Stimulated activated CD8-positive, alpha-beta memory T cell treated with anti-CD3 and anti-CD28 coated beads, Interleukin-12 subunit alpha, Interleukin-12 subunit beta, amount 100 ng/mL, for 4 hours (primary cell): ENCODE results near the gene ZNF547.
"Not testable (repeated sequence)": the region's sequence is repeated elsewhere in the genome, so short reads cannot be mapped to it uniquely, and the experiment has no call there.

ENCODE experiments used
- DNase-seq: peaks from one replicate; pipeline ENCODE4 v3.0.0-alpha.2; 2020; ENCODE audit warnings: low read depth

ZNF547 gene

DNA sequence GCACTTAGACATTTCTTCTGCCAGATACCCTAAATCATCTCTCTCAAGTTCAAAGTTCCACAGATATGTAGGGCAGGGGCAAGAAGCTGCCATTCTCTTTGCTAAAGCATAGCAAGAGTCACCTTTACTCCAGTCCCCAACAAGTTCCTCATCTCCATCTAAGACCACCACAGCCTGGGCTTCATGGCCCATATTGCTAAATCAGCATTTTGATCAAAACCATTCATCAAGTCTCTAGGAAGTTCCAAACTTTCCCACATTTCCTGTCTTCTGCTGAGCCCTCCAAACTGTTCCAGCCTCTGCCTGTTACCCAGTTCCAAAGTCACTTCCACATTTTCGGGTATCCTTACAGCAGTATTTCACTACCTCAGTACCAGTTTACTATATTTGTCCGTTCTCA is 11.3 kb downstream of the ZNF547 start:
- not testable (repeated sequence) for DNase-seq

DNA sequence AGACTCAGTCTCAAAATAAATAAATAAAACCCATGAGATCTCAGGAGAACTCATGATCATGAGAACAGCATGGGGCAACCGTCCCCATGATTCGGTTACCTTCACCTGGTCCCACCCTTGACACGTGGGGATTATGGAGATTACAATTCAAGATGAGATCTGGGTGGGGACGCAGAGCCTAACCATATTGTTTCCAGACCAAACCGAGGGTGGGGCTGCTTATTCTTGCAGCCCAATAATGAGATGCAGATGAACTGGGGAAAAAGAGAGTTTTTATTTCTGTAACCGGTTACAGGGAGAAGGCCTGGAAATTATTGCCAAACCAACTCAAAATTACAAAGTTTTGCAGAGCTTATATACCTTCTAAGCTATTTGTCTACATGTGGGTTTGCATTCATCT is 12.8 kb downstream of the ZNF547 start:
- DNase-seq: no peak

DNA sequence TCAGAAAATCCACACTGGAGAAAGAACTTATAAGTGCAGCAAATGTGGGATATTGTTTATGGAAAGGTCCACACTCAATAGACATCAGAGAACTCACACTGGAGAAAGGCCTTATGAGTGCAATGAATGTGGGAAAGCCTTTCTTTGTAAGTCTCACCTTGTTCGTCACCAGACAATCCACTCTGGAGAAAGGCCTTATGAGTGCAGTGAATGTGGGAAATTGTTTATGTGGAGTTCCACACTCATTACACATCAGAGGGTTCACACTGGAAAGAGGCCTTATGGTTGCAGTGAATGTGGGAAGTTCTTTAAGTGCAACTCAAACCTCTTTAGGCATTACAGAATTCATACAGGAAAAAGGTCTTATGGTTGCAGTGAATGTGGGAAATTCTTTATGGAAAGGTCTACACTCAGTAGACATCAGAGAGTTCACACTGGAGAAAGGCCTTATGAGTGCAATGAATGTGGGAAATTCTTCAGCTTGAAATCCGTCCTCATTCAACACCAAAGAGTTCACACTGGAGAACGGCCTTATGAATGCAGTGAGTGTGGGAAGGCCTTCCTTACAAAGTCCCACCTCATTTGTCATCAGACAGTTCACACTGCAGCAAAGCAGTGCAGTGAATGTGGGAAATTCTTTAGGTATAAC is 14.3 kb downstream of the ZNF547 start:
- no peak for DNase-seq

DNA sequence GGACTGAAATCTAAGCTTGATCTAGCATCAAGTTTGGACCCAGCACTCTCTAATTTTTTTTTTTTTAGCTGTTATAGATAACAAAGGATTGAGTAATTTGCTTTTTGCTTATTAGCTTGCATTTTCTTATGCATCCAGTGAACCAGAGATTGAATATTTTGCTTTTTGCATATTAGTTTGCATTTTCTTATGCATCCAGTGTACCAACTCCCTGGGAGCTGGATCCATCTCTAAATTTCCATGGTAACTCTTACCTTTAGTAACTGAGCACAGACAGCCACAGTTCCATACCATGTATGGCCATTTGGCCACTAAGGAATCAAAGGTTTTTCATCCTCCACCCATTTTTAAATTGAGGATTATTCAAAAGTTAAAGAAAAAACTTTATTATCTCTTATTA is 17.6 kb downstream of the ZNF547 start:
- DNase-seq: no peak

DNA sequence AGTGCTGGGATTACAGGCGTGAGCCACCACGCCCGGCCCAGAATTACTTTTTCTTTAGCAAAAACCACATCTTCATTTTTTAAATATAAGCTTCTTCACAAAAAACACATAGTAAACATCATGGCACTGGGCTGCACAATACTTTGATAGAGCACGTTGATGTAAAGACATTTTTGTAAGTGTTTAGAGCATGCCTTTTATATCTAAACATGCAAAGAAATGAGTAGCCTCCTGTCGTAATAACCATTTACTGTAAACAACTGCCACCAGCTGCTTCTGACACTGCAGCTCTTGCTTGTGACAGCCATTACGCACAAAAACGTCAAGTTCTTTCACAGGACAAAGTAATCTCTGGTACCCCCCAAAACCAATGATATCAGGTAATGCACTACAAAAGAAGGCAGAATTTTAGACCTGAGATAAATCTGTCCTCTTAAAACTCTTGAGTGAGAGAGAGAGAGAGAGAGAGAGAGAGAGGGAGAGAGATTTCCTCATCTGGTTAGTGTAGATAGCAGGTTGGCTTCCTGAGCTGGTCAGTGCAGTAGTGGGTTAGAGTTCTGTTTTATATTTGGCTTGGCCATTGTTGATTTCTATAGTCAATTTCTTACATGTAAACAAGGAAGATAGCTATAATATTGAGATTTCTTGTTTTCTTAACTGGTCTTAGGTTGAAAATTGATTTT is 19.6 kb downstream of the ZNF547 start:
- no peak for DNase-seq

DNA sequence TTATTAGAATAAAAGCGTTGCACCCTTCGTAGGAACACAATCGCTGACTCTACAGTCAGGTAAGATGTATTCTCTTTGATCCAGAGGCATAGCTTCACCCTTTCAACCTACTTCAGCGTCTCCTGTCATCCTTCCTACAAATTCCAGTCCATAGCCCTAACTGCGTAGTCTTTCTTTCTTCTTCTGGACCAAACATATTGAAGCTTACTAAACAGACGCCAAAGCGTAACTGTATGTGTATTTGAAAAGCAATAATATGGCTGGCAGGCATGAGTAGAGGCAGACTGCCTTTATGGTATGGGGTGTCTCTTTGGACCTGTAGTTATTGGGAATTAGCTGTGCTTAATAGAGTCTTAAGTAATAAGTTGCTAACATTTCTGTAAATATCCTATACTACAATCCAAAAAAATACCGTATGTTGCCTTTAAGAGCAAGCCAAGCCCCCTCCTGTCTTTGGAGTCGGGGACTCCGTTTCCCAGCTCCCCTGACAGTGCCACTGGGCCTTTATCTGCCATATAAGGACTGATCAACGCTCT is 25.9 kb downstream of the ZNF547 start:
- DNase-seq: no peak

DNA sequence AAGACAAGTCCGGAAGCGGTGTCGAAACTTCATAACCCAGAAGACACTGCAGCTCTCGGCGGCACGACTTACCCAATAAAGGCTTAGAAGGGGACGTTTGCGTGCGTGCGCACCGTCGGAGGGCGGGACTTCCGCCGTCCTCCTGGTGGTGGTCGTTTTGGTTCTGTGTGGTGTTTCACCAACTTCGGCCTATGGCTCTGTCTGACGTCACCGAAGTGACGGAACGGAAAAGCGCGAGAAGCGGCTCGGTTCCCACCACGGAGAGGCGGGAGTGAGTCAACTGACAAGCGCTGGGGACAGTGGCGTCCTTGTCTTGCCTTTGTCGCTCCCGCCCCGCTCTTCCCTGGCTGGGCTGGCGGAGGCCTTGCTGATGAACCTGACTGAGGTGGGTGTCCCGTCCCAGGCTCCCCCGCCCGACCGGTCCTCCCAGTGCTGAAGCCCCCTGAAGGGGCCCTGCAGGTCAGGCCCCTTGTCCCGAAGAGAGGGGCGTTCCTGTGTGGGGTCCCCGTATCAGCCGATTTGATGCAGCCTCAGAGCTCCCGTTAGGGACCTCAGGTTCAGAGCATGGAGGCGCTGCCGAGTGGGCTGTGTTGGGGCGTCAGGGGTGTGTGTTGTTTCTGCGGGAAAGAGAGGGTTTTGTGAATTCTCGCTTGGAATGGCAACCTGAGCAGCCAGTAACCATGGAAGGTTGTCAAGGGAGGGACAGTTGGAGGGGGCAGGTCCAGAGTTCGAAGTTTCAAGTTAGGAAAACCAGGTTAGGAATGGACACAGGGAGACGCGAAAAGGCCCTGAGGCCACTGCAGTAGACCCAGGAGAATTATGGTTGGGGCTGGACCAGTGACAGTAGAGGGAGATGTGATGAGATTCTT is 26.6 kb downstream of the ZNF547 start, which contains the start of gene ZNF548:
Gene ZNF548 (plus strand): TSS at position 125 of the 869 bp plus-strand sequence. CDS start 246 bp downstream, at position 371.
- DNase-seq: peak; percentile 99

DNA sequence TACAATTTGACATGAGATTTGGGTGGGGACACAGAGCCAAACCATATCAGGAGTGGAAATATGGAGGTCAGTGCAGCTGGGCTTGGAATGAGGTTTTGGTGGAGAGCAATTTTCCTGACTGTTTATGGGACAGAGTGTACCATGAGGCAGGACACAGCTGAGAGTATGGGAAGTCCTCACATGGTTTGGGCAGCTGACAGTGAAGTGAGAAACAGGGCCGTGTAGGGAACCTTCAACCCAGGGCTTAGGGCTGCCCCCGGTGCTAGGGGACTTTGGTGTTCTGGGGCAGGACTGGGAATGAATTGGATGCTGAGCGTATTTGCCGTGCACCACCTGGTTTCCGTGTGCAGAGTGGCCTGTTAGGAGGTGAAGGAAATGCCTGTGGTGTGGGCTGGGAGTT is 32.4 kb downstream of the ZNF547 start:
- no peak for DNase-seq

DNA sequence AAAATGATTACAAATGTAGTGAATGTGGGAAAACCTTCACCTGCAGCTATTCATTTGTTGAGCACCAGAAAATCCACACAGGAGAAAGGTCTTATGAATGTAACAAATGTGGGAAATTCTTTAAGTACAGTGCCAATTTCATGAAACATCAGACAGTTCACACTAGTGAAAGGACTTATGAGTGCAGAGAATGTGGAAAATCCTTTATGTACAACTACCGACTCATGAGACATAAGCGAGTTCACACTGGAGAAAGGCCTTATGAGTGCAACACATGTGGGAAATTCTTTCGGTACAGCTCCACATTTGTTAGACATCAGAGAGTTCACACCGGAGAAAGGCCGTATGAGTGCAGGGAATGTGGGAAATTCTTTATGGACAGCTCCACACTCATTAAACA is 35.5 kb downstream of the ZNF547 start:
- no peak for DNase-seq

DNA sequence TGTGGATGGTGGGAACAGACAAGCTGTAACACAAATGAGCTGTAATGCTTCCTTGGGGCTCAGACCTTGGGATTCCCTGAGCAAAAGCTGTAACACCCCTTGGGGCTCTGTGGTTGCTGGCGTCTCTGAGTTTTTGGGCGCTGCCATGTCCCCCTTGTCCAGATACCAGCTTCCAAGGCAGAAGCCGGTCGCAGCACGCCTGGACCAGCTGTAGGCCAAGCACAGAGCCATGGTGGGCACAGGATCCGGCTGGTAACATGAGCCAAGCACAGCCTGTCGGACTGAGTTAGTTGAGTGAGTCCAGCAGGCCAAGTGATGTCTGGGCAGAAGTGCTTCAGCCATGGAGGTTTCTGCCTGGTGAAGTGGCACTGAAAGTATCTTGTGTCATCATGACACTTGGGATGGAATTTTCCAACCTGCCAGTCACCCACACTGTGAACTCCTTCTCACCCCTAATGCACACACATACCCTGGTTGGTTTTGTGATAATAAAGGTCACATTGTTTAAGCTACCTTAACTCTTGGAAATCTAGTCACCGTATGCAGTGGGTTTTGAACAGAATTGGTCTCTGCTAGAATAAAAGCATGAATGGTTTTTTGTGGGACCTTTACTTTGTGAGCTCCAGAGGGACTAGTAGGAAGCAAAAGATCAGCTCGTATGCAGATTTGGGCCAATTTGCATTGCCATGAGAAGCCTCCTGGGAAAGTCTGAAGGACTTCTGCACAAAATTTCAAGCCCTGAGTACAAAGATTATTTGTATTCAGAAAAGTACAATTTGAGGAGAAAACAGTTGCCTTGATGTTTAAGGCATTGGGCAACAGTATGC is 40.6 kb downstream of the ZNF547 start:
- DNase-seq: no peak

DNA sequence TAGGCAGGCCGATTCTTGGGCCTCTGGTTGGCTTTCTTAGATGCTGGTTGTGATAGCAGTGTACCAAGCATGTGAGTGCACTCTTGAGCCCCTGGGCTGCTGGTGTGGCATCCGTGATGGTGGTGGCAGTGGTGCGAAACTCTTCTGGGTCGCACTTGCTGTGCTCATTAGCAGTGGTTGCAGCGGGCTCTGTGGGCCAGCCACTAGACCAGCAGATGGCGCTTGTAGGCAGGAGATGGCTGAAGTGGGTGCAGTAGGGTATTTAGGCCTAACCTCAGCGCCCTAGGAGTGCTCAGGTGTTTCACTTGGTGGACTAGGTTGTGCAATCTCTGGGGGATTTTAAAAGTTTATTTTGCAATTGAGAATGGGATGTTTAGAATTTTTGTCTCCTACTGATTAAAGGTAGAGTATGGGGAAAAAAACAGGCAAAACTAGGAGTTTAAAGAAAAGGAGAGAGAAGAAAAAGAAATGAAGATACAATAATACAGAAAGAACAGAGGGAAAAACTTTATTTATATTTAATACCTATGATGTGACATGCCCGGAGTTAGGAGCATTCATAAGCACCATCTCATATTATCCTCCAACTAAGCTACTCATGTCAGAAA is 43.3 kb downstream of the ZNF547 start:
- peak; percentile 47 for DNase-seq

DNA sequence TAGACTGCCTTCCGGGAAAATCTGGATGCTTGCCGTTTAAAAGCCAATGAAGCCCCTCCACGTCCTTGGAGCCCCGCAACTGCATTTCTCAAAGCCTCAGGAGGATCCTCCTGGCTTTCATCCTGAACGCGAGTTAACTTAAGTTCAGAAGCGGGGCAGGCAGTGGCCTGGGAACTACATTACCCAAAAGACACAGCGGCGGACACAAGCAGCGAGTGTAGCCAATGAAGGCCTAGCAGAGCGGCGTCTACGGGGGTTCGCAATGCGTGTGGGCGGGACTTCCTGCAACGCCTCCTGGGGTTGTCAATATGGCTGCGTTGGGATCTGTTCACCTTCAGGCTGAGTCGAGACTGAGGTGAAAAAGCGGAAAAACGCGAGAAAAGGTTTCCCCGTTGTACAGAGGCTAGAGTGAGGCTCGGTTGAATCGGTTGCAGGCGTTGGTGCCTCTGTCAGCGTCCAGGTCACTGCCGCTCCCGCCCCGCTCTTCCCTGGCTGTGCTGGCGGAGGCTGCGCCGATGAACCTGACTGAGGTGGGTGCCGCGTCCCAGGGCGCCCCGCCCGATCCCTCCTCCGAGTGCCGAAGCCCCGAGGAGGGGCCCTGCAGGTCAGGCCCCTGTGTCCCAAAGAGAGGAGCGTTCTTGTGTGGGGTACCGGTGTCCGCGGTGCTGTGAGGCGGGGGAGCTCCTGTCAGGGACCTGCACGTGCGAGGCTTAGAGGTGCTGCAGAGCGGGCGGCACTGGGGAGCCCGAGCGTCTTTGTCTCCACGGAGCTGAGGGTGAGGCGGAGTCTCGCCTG is 47.7 kb downstream of the ZNF547 start, which contains the start of gene ZNF17:
Gene ZNF17 (plus strand): TSS at position 285 of the 795 bp plus-strand sequence. CDS start 2,455 bp downstream, outside the sequence.
- DNase-seq: peak; percentile 80

DNA sequence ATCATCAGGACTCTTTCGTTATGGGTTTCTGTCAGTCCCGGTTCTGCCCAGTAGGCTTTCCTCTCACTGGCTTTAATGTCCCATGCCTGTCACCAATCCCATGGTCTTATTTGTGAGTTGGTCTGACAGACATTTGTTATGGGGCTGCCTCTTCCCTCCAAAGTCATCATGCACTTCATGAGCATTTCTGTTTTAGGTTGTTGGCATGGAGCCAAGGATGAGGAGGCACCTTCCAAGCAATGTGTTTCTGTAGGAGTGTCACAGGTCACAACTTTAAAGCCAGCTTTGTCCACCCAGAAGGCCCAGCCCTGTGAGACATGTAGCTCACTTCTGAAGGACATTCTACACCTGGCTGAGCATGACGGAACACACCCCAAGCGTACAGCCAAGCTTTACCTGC is 56.1 kb downstream of the ZNF547 start:
- no peak for DNase-seq

DNA sequence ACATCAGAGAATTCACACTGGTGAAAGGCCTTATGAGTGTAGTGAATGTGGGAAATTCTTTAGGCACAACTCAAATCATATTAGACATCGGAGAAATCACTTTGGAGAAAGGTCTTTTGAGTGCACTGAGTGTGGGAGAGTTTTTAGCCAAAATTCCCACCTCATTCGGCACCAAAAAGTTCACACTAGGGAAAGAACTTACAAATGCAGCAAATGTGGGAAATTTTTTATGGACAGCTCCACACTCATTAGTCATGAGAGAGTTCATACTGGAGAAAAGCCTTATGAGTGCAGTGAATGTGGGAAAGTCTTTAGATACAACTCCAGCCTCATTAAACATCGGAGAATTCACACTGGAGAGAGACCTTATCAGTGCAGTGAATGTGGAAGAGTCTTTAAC is 57.7 kb downstream of the ZNF547 start:
- no peak for DNase-seq
